ENCODE data around the gene RNF4. TPM values are rescaled to one million over a fixed set of nuclear protein-coding genes. Genes with fewer than 3 reads are reported as not detected.

The RNF4 gene
- total RNA-seq, 4 donors from 2014 or later = 29.6 to 38.1 (median 32.6) TPM

DNA sequence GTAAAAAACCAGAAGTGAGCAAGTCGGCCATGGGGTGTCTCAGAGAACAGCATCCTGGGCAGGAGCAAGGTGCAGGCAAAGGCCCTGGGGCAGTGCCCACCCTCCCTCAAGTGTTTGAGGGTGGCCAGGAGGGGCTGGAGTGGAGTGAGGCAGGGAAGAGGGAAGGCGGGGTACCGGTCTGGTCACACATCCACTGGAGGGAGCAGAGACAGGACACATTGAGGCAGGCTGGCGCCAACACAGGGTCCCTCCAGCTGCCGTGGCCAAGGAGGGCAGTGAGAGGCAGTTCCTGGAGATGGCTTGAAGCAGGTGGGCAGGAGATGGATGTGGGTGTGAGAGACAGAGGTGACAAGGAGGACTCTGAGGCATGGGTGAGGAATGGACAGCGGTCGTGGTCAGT, 20.3 kb upstream of the RNF4 start:
- Histone ChIP-seq H3K27ac (no peak overlapping the region), H3K36me3 (no peaks in the 10 kb centered on the region), H3K27me3 (no peaks in the 10 kb centered on the region), H3K4me3 (no peak overlapping the region), H3K9me3 (no peaks in the 10 kb centered on the region), H3K4me1 (no peaks in the 10 kb centered on the region)
- no peak for DNase-seq
- intact Hi-C loops (cut with DNase I) = loop anchor here (10.0 kb wide), 1 partner anchor 224 kb away; no protein-coding TSS in a partner anchor
- TF ChIP-seq POLR2A (IDR thresholded peaks at IDR 0.05) = no peak
- TF ChIP-seq, protein P1, sequence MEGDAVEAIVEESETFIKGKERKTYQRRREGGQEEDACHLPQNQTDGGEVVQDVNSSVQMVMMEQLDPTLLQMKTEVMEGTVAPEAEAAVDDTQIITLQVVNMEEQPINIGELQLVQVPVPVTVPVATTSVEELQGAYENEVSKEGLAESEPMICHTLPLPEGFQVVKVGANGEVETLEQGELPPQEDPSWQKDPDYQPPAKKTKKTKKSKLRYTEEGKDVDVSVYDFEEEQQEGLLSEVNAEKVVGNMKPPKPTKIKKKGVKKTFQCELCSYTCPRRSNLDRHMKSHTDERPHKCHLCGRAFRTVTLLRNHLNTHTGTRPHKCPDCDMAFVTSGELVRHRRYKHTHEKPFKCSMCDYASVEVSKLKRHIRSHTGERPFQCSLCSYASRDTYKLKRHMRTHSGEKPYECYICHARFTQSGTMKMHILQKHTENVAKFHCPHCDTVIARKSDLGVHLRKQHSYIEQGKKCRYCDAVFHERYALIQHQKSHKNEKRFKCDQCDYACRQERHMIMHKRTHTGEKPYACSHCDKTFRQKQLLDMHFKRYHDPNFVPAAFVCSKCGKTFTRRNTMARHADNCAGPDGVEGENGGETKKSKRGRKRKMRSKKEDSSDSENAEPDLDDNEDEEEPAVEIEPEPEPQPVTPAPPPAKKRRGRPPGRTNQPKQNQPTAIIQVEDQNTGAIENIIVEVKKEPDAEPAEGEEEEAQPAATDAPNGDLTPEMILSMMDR (IDR thresholded peaks at IDR 0.05) = no peak
- WGBS, 2 donors = 78 to 85% methylated on average over 6 to 7 of the region's 7 CpGs

DNA sequence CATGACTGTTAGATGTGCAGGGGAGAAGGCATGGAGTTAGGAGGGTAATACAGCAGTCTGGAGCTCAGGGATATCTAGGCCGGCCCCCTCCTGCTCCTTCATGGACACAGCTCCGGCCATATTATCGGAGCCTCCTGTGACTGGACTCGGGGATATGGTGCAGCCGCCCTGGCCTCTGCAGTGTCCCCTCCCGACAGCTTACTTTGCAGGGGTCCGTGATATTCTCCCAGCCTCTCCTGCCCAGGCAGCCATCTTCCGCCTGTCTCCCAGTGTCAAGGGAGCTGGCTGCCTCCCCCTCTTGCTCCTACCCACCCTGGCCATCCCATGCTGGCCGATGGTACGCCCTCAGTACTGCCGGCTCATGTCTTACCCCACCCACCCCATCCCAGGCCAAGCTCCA, 19.9 kb upstream of the RNF4 start:
- no peak for DNase-seq
- no peak overlapping the region for H3K27ac ChIP-seq
- H3K27me3 ChIP-seq = no peaks in the 10 kb centered on the region
- 87 to 90% methylated on average over 10 of the region's 11 CpGs for WGBS, 2 donors
- TF ChIP-seq, protein P1 (IDR thresholded peaks at IDR 0.05) = no peak
- no peaks in the 10 kb centered on the region for H3K4me1 ChIP-seq
- no peaks in the 10 kb centered on the region for H3K9me3 ChIP-seq
- no peak overlapping the region for H3K4me3 ChIP-seq
- intact Hi-C loops (cut with DNase I) = loop anchor here (10.0 kb wide), 1 partner anchor 224 kb away; no protein-coding TSS in a partner anchor
- no peaks in the 10 kb centered on the region for H3K36me3 ChIP-seq

- intact Hi-C loops (cut with DNase I) = loop anchor here (10.0 kb wide), 1 partner anchor 225 kb away; no protein-coding TSS in a partner anchor
- H3K4me3 ChIP-seq = no peak overlapping the region
- TF ChIP-seq, protein P1 (IDR thresholded peaks at IDR 0.05) = no peak
- no peak for TF ChIP-seq POLR2A (IDR thresholded peaks at IDR 0.05)
- 78 to 84% methylated on average over 5 to 13 of the region's 27 CpGs for WGBS, 2 donors
- H3K4me1 ChIP-seq = no peaks in the 10 kb centered on the region
- no peak overlapping the region for H3K27ac ChIP-seq
- H3K36me3 ChIP-seq = no peaks in the 10 kb centered on the region
- H3K9me3 ChIP-seq = no peaks in the 10 kb centered on the region
- H3K27me3 ChIP-seq = no peaks in the 10 kb centered on the region
- no peak for DNase-seq
Measured at GRCh38 chr4:2449511-2450392, 19.2 kb upstream of the RNF4 start.

- intact Hi-C loops (cut with DNase I) = no loop called here
- no peaks in the 10 kb centered on the region for H3K27me3 ChIP-seq
- no peak overlapping the region for H3K4me3 ChIP-seq
- H3K9me3 ChIP-seq = no peaks in the 10 kb centered on the region
- H3K27ac ChIP-seq = no peak overlapping the region
- TF ChIP-seq POLR2A (IDR thresholded peaks at IDR 0.05) = no peak
- TF ChIP-seq, protein P1 (IDR thresholded peaks at IDR 0.05) = no peak
- no peaks in the 10 kb centered on the region for H3K36me3 ChIP-seq
- H3K4me1 ChIP-seq = no peaks in the 10 kb centered on the region
- WGBS, 2 donors = 53 to 79% methylated on average over 5 to 7 of the region's 16 CpGs
- DNase-seq = no peak
Measured at GRCh38 chr4:2450394-2451035, 18.4 kb upstream of the RNF4 start.

DNA sequence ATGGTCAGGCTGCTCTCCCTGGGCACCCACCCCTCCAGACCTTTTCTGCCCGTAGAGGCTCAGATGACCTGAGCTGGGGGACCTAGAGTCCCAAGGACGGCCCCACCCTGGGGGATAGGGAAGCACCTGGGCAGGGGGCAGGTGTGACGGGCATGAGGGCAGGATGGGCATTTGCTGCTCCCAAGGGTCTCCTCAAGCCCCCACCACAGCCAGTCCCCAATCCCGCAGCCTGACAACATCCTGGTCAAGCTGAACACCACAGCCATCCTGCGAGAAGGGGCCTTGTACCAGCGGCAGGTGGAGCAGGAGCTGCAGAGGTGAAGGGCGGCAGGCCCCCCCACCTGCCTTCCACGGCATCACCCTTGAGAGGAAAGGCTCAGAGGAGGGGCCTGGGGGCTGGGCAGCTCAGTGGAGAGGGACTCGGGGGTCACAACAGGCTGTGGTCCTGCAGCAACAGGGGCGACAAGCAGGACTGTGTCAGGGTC, 17.8 kb upstream of the RNF4 start:
- Histone ChIP-seq H3K4me3 (no peak overlapping the region), H3K9me3 (no peaks in the 10 kb centered on the region), H3K4me1 (no peaks in the 10 kb centered on the region), H3K27ac (no peak overlapping the region), H3K27me3 (no peaks in the 10 kb centered on the region), H3K36me3 (no peaks in the 10 kb centered on the region)
- TF ChIP-seq, protein P1 (IDR thresholded peaks at IDR 0.05) = no peak
- no peak for TF ChIP-seq POLR2A (IDR thresholded peaks at IDR 0.05)
- WGBS, 2 donors = 75 to 89% methylated on average over 2 to 4 of the region's 10 CpGs
- DNase-seq = no peak
- intact Hi-C loops (cut with DNase I) = no loop called here

All from esophagus squamous epithelium (tissue), 5 donors.